K562 (cell line): ENCODE data around the gene ATCAY. TPM values are rescaled to one million over a fixed set of nuclear protein-coding genes. Genes with fewer than 3 reads are reported as not detected.

Experiments used
- HNRNPUL1 ChIP-seq: fragments of 200-400 bp; formaldehyde crosslinking; IDR thresholded peaks from 2 replicates; pipeline ENCODE4 v1.6.1; 2017; ENCODE audit warnings: low read length
- MAFG ChIP-seq: fragments of 450-650 bp; conservative IDR thresholded peaks from 2 replicates; pipeline ENCODE4 v1.6.1; 2016; ENCODE audit warnings: missing genetic modification characterization, missing compliant biosample characterization
- RUNX1 ChIP-seq: sonication (generic); IDR thresholded peaks from 2 replicates; pipeline ENCODE4 v1.6.1; 2016; ENCODE audit warnings: antibody characterized with exemption, low read depth
- STAT5A ChIP-seq: IDR thresholded peaks from 2 replicates; pipeline ENCODE4 v1.6.1; 2012; ENCODE audit warnings: low read length, inconsistent platforms, borderline replicate concordance
- THRAP3 ChIP-seq: fragments of 450-650 bp; IDR thresholded peaks from 2 replicates; pipeline ENCODE4 v1.6.1; 2016; ENCODE audit warnings: mild to moderate bottlenecking, inconsistent platforms, borderline replicate concordance
- TSHZ1 ChIP-seq: fragments of 250-450 bp; sonication (Bioruptor Pico); IDR thresholded peaks from 2 replicates; pipeline ENCODE4 v1.4.0; 2020; ENCODE audit warnings: mild to moderate bottlenecking, moderate library complexity
- polyA plus RNA-seq, 8 experiments: library from polyadenylated mRNA; depleted of rRNA in 4 of 8; stranded (reverse) in 5 of 8; unstranded in 3 of 8; fragments of >200 nt; fragmentation: Nextera tagmentation in 2 of 8; fragmentation: Illumina TruSeq in 1 of 8; extraction: Ambion mirVana in 2 of 8; extraction: Trizol in 1 of 8; gene quantifications; 2 replicates each; pipeline versions ENCODE4 v1.2.1 to v1.2.3, GENCODE V29; 2011 to 2014; ENCODE audit warnings: inconsistent platforms in 1 of 8, missing spikeins in 1 of 8
- total RNA-seq, 7 experiments: library from RNA; depleted of rRNA in 6 of 7; stranded (reverse); fragments of >200 nt in 6 of 7; fragmentation: Illumina TruSeq in 2 of 7; extraction: Trizol in 2 of 7; gene quantifications; 2 replicates each; pipeline versions ENCODE4 v1.2.1 to v1.2.3, GENCODE V29; 2011 to 2021; ENCODE audit warnings: low replicate concordance in 1 of 7
- TF ChIP-seq, protein P1 (sequence below): fragments of 250-450 bp; sonication (Bioruptor Pico); IDR thresholded peaks from 2 replicates; pipeline ENCODE4 v1.8.0; 2022; ENCODE audit warnings: moderate library complexity, mild to moderate bottlenecking, inconsistent platforms
- TF ChIP-seq, protein P2 (sequence below): fragments of 450-650 bp; IDR thresholded peaks from 2 replicates; pipeline ENCODE4 v1.7.1; 2018; ENCODE audit warnings: mild to moderate bottlenecking, low read depth; ENCODE audit not compliant: partially characterized antibody

Gene ATCAY
- total and polyA plus RNA-seq, 9 of the 15 experiments (the other 6 are each of a cell fraction or from before 2014, with no cell fraction given): not detected

DNA sequence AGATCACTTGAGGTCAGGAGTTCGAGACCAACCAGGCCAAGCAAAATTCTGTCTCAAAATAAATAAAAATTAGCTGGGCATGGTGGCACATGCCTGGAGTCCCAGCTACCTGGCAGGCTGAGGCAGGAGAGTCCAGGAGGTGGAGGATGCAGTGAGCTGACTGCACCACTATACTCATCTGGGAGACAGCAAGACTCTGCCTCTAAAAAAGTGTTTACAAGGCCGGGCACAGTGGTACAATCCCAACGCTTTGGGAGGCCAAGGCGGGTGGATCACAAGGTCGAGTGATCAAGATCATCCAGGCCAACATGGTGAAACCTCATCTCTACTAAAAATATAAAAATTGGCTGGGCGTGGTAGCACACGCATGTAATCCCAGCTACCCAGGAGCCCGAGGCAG, 94.7 kb downstream of the ATCAY start (continued):
- TF ChIP-seq TSHZ1 (CRISPR knock-in tag) (no peak), THRAP3 (0 out of 2 replicates have a peak, but pooled peaks have one; percentile 68), HNRNPUL1 (no peak), RUNX1 (no peak), MAFG (no peak), STAT5A (0 out of 2 replicates have a peak, but pooled peaks have one; percentile 0)
- TF ChIP-seq, protein P1, sequence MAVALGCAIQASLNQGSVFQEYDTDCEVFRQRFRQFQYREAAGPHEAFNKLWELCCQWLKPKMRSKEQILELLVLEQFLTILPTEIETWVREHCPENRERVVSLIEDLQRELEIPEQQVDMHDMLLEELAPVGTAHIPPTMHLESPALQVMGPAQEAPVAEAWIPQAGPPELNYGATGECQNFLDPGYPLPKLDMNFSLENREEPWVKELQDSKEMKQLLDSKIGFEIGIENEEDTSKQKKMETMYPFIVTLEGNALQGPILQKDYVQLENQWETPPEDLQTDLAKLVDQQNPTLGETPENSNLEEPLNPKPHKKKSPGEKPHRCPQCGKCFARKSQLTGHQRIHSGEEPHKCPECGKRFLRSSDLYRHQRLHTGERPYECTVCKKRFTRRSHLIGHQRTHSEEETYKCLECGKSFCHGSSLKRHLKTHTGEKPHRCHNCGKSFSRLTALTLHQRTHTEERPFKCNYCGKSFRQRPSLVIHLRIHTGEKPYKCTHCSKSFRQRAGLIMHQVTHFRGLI: no peak
- TF ChIP-seq, protein P2, sequence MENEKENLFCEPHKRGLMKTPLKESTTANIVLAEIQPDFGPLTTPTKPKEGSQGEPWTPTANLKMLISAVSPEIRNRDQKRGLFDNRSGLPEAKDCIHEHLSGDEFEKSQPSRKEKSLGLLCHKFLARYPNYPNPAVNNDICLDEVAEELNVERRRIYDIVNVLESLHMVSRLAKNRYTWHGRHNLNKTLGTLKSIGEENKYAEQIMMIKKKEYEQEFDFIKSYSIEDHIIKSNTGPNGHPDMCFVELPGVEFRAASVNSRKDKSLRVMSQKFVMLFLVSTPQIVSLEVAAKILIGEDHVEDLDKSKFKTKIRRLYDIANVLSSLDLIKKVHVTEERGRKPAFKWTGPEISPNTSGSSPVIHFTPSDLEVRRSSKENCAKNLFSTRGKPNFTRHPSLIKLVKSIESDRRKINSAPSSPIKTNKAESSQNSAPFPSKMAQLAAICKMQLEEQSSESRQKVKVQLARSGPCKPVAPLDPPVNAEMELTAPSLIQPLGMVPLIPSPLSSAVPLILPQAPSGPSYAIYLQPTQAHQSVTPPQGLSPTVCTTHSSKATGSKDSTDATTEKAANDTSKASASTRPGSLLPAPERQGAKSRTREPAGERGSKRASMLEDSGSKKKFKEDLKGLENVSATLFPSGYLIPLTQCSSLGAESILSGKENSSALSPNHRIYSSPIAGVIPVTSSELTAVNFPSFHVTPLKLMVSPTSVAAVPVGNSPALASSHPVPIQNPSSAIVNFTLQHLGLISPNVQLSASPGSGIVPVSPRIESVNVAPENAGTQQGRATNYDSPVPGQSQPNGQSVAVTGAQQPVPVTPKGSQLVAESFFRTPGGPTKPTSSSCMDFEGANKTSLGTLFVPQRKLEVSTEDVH: peak; percentile 62
